ENCODE data around the gene ZNF770.

DNA sequence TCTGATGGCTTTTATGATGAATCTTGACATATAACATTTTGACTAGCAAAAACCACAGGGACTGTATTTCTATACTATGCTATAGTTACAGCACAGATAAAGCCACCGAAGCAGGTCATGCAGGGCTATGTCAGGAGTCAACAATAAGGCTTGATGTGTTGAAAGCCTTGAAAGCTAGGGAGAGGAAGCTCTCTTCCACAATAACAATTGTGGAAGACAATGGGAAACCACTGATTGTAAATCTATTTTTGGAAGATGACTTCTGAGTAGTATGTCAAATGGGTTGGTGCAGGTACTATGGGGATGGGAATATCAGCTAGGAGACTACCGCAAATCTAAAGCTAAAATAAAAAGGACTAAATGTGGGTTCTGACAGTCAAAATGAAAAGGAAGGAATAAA is 14.6 kb downstream of the ZNF770 start:
- TF ChIP-seq CTCF (IDR thresholded peaks at IDR 0.05 in 2 of 3, conservative IDR thresholded peaks at IDR 0.05 in 1 of 3; ENCODE audit: borderline replicate concordance in 1 of 3, insufficient read depth in 1 of 3, low read depth in 2 of 3, low read length in 2 of 3), result no peak
- no peak for TF ChIP-seq POLR2AphosphoS5 (IDR thresholded peaks at IDR 0.05; ENCODE audit: low read depth, low read length)
- TF ChIP-seq EZH2 (IDR thresholded peaks at IDR 0.05), result no peak

Data from HCT116 (cell line).